NT2/D1 (cell line): Measurements from ENCODE around the gene TNFSF4.

Experiments used
- SUZ12 ChIP-seq: IDR thresholded peaks from 2 replicates; pipeline ENCODE4 v1.6.1; 2011; ENCODE audit not compliant: insufficient read length, insufficient read depth; ENCODE audit errors: extremely low read depth
- ZNF274 ChIP-seq: IDR thresholded peaks from 2 replicates; pipeline ENCODE4 v1.6.1; 2011; ENCODE audit warnings: mild to moderate bottlenecking, low read depth, low read length

GRCh38 chr1:173241528-173242347, 34.6 kb upstream of the TNFSF4 start:
- TF ChIP-seq ZNF274 (no peak), SUZ12 (no peak)
